Endothelial cell of umbilical vein (primary cell): ENCODE results near the gene IMPDH2. TPM values are rescaled to one million over a fixed set of nuclear protein-coding genes. Genes with fewer than 3 reads are reported as not detected.
A peak's percentile ranks its signal among the peaks of the same experiment; 100 is the strongest.
"Not testable (repeated sequence)": the region's sequence is repeated elsewhere in the genome, so short reads cannot be mapped to it uniquely, and the experiment has no call there.

ENCODE experiments used
- BruUV-seq: library from RNA; stranded (reverse); fragments of 400-500 nt; replicated peaks from 2 replicates; lab custom pipeline; 2021; lab: Mats Ljungman, UMichigan
- CTCF ChIA-PET: fragments of 300-600, 350-600 bp; sonication (Branson Sonifier 250); formaldehyde crosslinking; loops from one replicate; lab custom pipeline; 2021; ENCODE audit warnings: antibody characterized with exemption, inconsistent platforms; lab: Charles Lee
- POLR2A ChIA-PET: fragments of 300-600, 350-600 bp; sonication (Branson Sonifier 250); formaldehyde crosslinking; loops from one replicate; lab custom pipeline; 2021; ENCODE audit warnings: antibody characterized with exemption, inconsistent platforms; lab: Charles Lee
- DNase-seq: peaks from one replicate; pipeline ENCODE4 v3.0.0-alpha.2; 2011; ENCODE audit warnings: low read depth, low spot score
- FAIRE-seq: peaks from 2 replicates; lab custom pipeline; 2011; peaks lifted over from hg19 to GRCh38; lab: Jason Lieb, UNC
- H2AFZ ChIP-seq: 2 replicates; pipeline ENCODE4 v1.6.0; 2012; ENCODE audit warnings: low read depth, low read length, control low read depth, inconsistent platforms
- H3K27ac ChIP-seq: 2 replicates; pipeline ENCODE4 v1.5.1; 2011; ENCODE audit warnings: low read depth, mild to moderate bottlenecking, control low read depth, low read length, moderate library complexity; ENCODE audit not compliant: insufficient read depth
- H3K27me3 ChIP-seq, 2 experiments: 2 replicates each; pipeline versions ENCODE4 v1.6.0 to v1.6.1; 2011; ENCODE audit warnings: low read length in 2 of 2, mixed read lengths in 1 of 2; ENCODE audit not compliant: control insufficient read depth in 2 of 2, insufficient read depth in 2 of 2
- H3K36me3 ChIP-seq, 2 experiments: 2 replicates in 1 of 2; 3 replicates in 1 of 2; pipeline ENCODE4 v1.5.1; 2011; ENCODE audit warnings: low read length in 2 of 2, mild to moderate bottlenecking in 1 of 2, moderate library complexity in 1 of 2; ENCODE audit not compliant: control insufficient read depth in 2 of 2, insufficient read depth in 2 of 2; ENCODE audit errors: extremely low read depth in 1 of 2
- H3K4me1 ChIP-seq: 3 replicates; pipeline ENCODE4 v1.5.1; 2011; ENCODE audit warnings: mild to moderate bottlenecking, low read length; ENCODE audit not compliant: control insufficient read depth, insufficient read depth; ENCODE audit errors: extremely low read depth
- H3K4me2 ChIP-seq: 2 replicates; pipeline ENCODE4 v1.6.1; 2011; ENCODE audit warnings: low read length, control low read depth, mixed read lengths; ENCODE audit not compliant: insufficient read depth
- H3K4me3 ChIP-seq, 3 experiments: fragments of 200-600 bp in 1 of 3; sonication (generic), shearing (Covaris generic) in 1 of 3; replicated peaks in 1 of 3; 2 replicates each; pipeline ENCODE4 v1.5.1; 2011 to 2016; ENCODE audit warnings: control low read depth in 3 of 3, low read length in 3 of 3, mild to moderate bottlenecking in 2 of 3, inconsistent platforms in 1 of 3, low read depth in 1 of 3, moderate library complexity in 1 of 3; ENCODE audit not compliant: insufficient read depth in 1 of 3
- H3K79me2 ChIP-seq: 2 replicates; pipeline ENCODE4 v1.6.0; 2012; ENCODE audit warnings: low read length, inconsistent platforms; ENCODE audit not compliant: control insufficient read depth, insufficient read depth
- H3K9ac ChIP-seq: replicated peaks from 2 replicates; pipeline ENCODE3; 2011; ENCODE audit warnings: low read length, control low read depth; ENCODE audit not compliant: insufficient read depth; ENCODE audit errors: extremely low read depth
- H3K9me1 ChIP-seq: replicated peaks from 3 replicates; pipeline ENCODE4 v1.6.0; 2011; ENCODE audit warnings: mild to moderate bottlenecking, low read length; ENCODE audit not compliant: control insufficient read depth, insufficient read depth; ENCODE audit errors: extremely low read depth
- H3K9me3 ChIP-seq: replicated peaks from 2 replicates; pipeline ENCODE4 v1.5.1; 2012; ENCODE audit warnings: low read length, inconsistent platforms; ENCODE audit not compliant: control insufficient read depth, insufficient read depth
- H4K20me1 ChIP-seq: replicated peaks from 2 replicates; pipeline ENCODE3; 2011; ENCODE audit warnings: mild to moderate bottlenecking, low read length; ENCODE audit not compliant: control insufficient read depth, insufficient read depth; ENCODE audit errors: extremely low read depth
- EZH2 ChIP-seq: IDR thresholded peaks from 2 replicates; pipeline ENCODE4 v1.6.1; 2012; ENCODE audit warnings: borderline replicate concordance, low read depth, mild to moderate bottlenecking, moderate library complexity, low read length, inconsistent platforms; ENCODE audit not compliant: severe bottlenecking
- FOS ChIP-seq: IDR thresholded peaks from 2 replicates; pipeline ENCODE4 v1.6.1; 2011; ENCODE audit warnings: mild to moderate bottlenecking, low read length, moderate library complexity, borderline replicate concordance; ENCODE audit not compliant: insufficient read depth
- POLR2A ChIP-seq: IDR thresholded peaks from 2 replicates; pipeline ENCODE4 v1.6.1; 2012; ENCODE audit warnings: low read depth, mild to moderate bottlenecking, control low read depth, low read length
- POLR2AphosphoS5 ChIP-seq: IDR thresholded peaks from 2 replicates; pipeline ENCODE4 v1.6.1; 2012; ENCODE audit warnings: low read depth, mild to moderate bottlenecking, control low read depth, low read length, moderate library complexity; ENCODE audit not compliant: insufficient read depth
- dilution Hi-C: fragments of 300-500 bp; cut with MboI; formaldehyde crosslinking; loops from one replicate; pipeline ENCODE4 v1.15.0; 2019; ENCODE audit warnings: low sequenced_read_pairs; ENCODE audit not compliant: extremely low pct_ligation_motif_present
- intact Hi-C: fragments of 100-400 bp; cut with micrococcal nuclease; formaldehyde crosslinking; loops from one replicate; pipeline ENCODE4 v1.10.0; 2022
- polyA plus RNA-seq, 4 experiments: library from polyadenylated mRNA; depleted of rRNA in 3 of 4; stranded (reverse) in 3 of 4; unstranded in 1 of 4; fragments of >200 nt; gene quantifications; 2 replicates each; pipeline versions ENCODE4 v1.2.1 to v1.2.3, GENCODE V29; 2011 to 2012; ENCODE audit warnings: missing spikeins in 1 of 4
- total RNA-seq: library from RNA; stranded (reverse); gene quantifications from 2 replicates; pipeline ENCODE4 v1.2.3, GENCODE V29; 2021
- TF ChIP-seq, protein P1 (sequence below), 2 donors: IDR thresholded peaks; 1 replicate in 1 of 2; 2 replicates in 1 of 2; pipeline ENCODE4 v1.5.1; 2011; ENCODE audit warnings: low read length in 2 of 2, mild to moderate bottlenecking in 2 of 2, moderate library complexity in 2 of 2, control low read depth in 1 of 2, inconsistent platforms in 1 of 2, low read depth in 1 of 2; ENCODE audit not compliant: insufficient read depth in 1 of 2; ENCODE audit errors: extremely low read depth in 1 of 2

IMPDH2 gene
- total and polyA plus RNA-seq, 2 donors (not counting 3 experiments of a cell fraction or from before 2014, with no cell fraction given): 167 to 189 TPM

GRCh38 chr3:49008627-49009026 lies 20.6 kb downstream of the IMPDH2 start:
- BruUV-seq: TSS peak; percentile 5
- H3K9ac ChIP-seq, H3K27ac ChIP-seq, intact Hi-C loops, H3K4me3 ChIP-seq, H3K9me1 ChIP-seq, dilution Hi-C loops, H2AFZ ChIP-seq, DNase-seq, H4K20me1 ChIP-seq, H3K9me3 ChIP-seq, H3K27me3 ChIP-seq: not testable (repeated sequence)
- peaks cover 0 to 21% of the 10 kb centered on the region in 2 experiments for H3K36me3 ChIP-seq
- ChIA-PET CTCF (interaction anchor here (0.7 to 12.8 kb wide), 4 partner anchors 13 to 441 kb away, joined by 3 to 254 read pairs (median 32); partner anchors contain the start of genes NDUFAF3 and P4HTM), POLR2A (interaction anchor here (1.0 to 3.7 kb wide), 5 partner anchors 8 to 21 kb away, joined by 3 to 40 read pairs (median 4); partner anchors contain the start of genes DALRD3, IMPDH2, NDUFAF3 and P4HTM)
- H3K4me1 ChIP-seq: peaks cover 15% of the 10 kb centered on the region
- peaks cover 38% of the 10 kb centered on the region for H3K79me2 ChIP-seq
- peak overlapping the region; percentile 70 for H3K4me2 ChIP-seq
- TF ChIP-seq POLR2A: peak; percentile 24
- FAIRE-seq: peak; percentile 60

- Histone ChIP-seq H3K36me3 (peaks cover 0 to 16% of the 10 kb centered on the region in 2 experiments), H4K20me1 (no peaks in the 10 kb centered on the region), H3K4me3 (peak overlapping the region; percentile 39 to 93 (median 46)), H3K9me1 (no peaks in the 10 kb centered on the region), H3K9ac (peak overlapping the region; percentile 96), H3K4me1 (peaks cover 15% of the 10 kb centered on the region), H2AFZ (peak overlapping the region; percentile 0), H3K79me2 (peaks cover 35% of the 10 kb centered on the region), H3K27ac (peak overlapping the region; percentile 57), H3K9me3 (no peaks in the 10 kb centered on the region), H3K27me3 (no peaks in the 10 kb centered on the region), H3K4me2 (peak overlapping the region; percentile 70)
- BruUV-seq: no TSS peak
- no peak for TF ChIP-seq FOS
- TF ChIP-seq, protein P1, sequence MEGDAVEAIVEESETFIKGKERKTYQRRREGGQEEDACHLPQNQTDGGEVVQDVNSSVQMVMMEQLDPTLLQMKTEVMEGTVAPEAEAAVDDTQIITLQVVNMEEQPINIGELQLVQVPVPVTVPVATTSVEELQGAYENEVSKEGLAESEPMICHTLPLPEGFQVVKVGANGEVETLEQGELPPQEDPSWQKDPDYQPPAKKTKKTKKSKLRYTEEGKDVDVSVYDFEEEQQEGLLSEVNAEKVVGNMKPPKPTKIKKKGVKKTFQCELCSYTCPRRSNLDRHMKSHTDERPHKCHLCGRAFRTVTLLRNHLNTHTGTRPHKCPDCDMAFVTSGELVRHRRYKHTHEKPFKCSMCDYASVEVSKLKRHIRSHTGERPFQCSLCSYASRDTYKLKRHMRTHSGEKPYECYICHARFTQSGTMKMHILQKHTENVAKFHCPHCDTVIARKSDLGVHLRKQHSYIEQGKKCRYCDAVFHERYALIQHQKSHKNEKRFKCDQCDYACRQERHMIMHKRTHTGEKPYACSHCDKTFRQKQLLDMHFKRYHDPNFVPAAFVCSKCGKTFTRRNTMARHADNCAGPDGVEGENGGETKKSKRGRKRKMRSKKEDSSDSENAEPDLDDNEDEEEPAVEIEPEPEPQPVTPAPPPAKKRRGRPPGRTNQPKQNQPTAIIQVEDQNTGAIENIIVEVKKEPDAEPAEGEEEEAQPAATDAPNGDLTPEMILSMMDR (IDR thresholded peaks at IDR 0.05; ENCODE audit: extremely low read depth in 1 of 2, insufficient read depth in 1 of 2, low read depth in 1 of 2, low read length in 2 of 2): no peak
- TF ChIP-seq EZH2: no peak
- peak; percentile 1 for TF ChIP-seq POLR2AphosphoS5
- DNase-seq: peak; percentile 75
- ChIA-PET CTCF (interaction anchor here (0.9 to 12.8 kb wide), 8 partner anchors 8 to 441 kb away, joined by 4 to 254 read pairs (median 9); partner anchors contain the start of genes DALRD3, IMPDH2, NDUFAF3 and P4HTM), POLR2A (interaction anchor here (1.4 to 3.7 kb wide), 6 partner anchors 9 to 21 kb away, joined by 8 to 40 read pairs (median 13); partner anchors contain the start of genes DALRD3, IMPDH2, NDUFAF3 and P4HTM)
- dilution Hi-C loops (no loop called here), intact Hi-C loops (loop anchor here (1.0 kb wide), 3 partner anchors 13 to 21 kb away; partner anchors contain the start of gene IMPDH2)
- FAIRE-seq: no peak
Observed at GRCh38 chr3:49007771-49008528, 21.2 kb downstream of the IMPDH2 start.
